Measurements from ENCODE around the gene AQP11.

The AQP11 gene

GRCh38 chr11:77589521-77590193 lies at the start of gene AQP11:
TSS of gene AQP11 (plus strand) at chr11:77589953. CDS start at chr11:77589993, 40 bp downstream.
- TF ChIP-seq CTCF (IDR thresholded peaks at IDR 0.05) = no peak

DNA sequence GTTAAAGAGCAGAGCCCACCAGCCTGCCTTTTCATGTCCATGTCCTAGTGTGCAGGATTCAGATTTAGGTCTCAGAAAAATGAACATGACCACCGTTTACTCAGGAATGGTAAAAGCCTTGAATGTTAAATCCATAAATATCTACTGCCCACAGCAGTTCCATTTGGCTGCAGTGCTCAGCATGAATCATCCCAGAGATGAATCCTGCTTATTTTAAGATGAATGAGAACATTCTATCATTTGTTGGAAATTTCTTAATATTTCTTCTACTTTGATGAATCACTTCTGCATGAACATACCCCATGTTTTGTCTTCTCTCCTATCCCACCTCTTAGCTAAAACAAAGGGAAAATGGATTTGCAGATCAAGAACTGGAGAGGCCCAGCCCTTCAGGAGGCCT lies 47.5 kb upstream of the AQP11 start:
- no peak for TF ChIP-seq CTCF (IDR thresholded peaks at IDR 0.05)

DNA sequence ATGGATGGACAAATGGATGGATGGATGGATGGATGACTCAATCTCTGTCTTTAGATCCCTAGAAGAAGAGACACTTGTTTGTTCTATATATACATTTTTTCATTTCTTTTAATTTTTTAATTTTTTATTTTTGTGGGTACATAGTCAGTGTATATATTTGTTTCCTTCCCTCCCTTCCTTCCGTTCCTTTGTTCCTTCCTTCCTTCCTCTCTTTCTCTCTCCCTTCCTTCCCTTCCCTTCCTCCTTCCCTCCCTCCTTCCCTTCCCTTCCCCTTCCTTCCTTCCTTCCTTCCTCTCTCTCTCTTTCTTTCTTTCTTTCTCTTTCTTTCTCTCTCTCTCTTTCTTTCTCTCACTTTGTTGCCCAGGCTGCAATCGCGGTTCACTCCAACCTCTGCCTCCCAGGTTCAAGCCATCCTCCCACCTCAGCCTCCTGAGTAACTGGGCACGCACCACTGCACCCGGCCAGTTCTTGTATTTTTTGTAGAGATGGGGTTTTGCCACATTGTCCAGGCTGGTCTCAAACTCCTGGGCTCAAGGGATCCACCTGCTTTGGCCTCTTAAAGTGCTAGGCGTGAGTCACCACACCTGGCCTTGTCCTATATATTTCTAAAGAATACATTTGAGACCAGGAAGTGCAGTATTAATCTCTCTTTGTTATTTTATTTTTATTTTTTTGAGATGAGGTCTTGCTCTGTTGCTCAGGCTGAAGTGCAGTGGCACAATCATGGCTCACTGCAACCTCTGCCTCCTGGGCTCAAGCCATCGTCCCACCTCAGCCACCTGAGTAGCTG lies 42.5 kb upstream of the AQP11 start:
- TF ChIP-seq CTCF (IDR thresholded peaks at IDR 0.05) = no peak

DNA sequence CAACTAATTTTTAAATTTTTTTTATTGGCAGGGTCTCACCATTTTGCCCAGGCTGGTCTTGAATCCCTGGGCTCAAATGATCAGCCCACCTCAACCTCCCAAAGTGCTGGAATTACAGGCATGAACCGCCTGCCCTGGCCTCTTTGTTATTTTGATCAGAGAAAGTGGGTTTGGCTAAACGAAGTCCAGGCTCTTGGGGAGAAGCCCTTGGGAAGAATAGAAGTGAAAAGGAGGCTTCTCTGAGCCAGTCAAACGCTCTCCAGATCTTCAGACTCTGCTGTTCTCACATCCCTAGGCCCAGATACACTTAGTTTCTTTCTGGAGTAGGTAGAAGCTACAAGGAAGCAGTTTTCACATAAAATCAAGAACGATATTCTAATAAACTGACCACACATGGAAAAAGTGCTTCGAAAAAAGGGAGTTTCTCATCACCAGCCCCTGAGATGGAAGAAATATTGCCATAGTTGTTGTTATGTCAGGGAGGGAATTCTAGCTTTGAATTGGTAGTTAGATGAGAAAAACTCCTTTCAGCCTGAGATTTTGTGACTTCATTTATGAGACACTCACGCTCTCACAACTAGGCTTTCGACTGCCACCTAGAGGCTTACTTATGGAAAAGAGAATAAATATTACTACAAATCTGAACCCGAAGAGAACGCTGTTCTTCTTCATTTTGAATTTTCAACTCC lies 41.7 kb upstream of the AQP11 start:
- TF ChIP-seq CTCF (IDR thresholded peaks at IDR 0.05) = peak; percentile 67

GRCh38 chr11:77548552-77549445 lies 41.0 kb upstream of the AQP11 start:
- TF ChIP-seq CTCF (IDR thresholded peaks at IDR 0.05) = no peak; the same call in 1 of the 2 replicates

DNA sequence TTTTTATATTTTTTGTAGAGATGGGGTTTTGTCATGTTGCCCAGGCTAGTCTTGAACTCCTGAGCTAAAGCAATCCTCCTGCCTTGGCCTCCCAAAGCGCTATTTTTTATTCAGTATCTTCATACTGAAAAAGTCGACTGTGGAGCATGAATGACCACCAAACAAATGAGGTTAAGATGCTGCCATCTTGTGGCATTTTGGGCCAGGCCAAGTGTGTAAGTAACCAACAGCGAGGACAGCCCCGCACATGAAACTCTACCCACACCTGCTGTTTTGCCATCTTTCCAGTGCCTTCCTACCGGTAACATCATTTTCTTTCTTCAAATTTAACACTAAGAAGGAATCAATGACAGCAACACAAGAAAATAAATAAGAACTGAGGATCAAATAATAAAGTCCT lies 32.2 kb upstream of the AQP11 start:
- peak; percentile 52 for TF ChIP-seq CTCF (IDR thresholded peaks at IDR 0.05)

GRCh38 chr11:77558380-77558779 lies 31.4 kb upstream of the AQP11 start:
- no peak for TF ChIP-seq CTCF (IDR thresholded peaks at IDR 0.05)

Data from LNCAP (cell line).